BJ (cell line): Measurements from ENCODE around the gene HSPA9. TPM values are rescaled to one million over a fixed set of nuclear protein-coding genes. Genes with fewer than 3 reads are reported as not detected.

ENCODE experiments used
- CTCF ChIA-PET: fragments of 350-600 bp; formaldehyde crosslinking; extraction: SDS; loops from one replicate; lab custom pipeline; 2021; ENCODE audit warnings: antibody characterized with exemption, inconsistent platforms; lab: Yijun Ruan, JAX
- POLR2A ChIA-PET: fragments of 300-600 bp; sonication (Branson Sonifier 250); formaldehyde crosslinking; extraction: SDS; loops from one replicate; lab custom pipeline; 2021; ENCODE audit warnings: antibody characterized with exemption; lab: Charles Lee
- DNase-seq: peaks from one replicate; pipeline ENCODE4 v3.0.0-alpha.2; 2011; ENCODE audit warnings: low read depth
- H3K27me3 ChIP-seq: 2 replicates; pipeline ENCODE4 v1.6.0; 2011; ENCODE audit warnings: low read length; ENCODE audit not compliant: control insufficient read depth, insufficient read depth
- H3K36me3 ChIP-seq: 2 replicates; pipeline ENCODE4 v1.5.1; 2011; ENCODE audit warnings: low read length; ENCODE audit not compliant: control insufficient read depth, insufficient read depth
- H3K4me3 ChIP-seq: 2 replicates; pipeline ENCODE4 v1.5.1; 2011; ENCODE audit warnings: low read depth, mild to moderate bottlenecking, control low read depth, low read length
- CTCF ChIP-seq: IDR thresholded peaks from 2 replicates; pipeline ENCODE4 v1.5.1; 2011; ENCODE audit warnings: low read depth, mild to moderate bottlenecking, control low read depth, inconsistent platforms, low read length, moderate library complexity; ENCODE audit not compliant: insufficient read depth
- polyA plus RNA-seq: library from polyadenylated mRNA; depleted of rRNA; stranded (reverse); fragments of >200 nt; gene quantifications from 2 replicates; pipeline ENCODE4 v1.2.3, GENCODE V29; 2011

The HSPA9 gene
- polyA plus RNA-seq, 1 experiment: 245 TPM

GRCh38 chr5:138545919-138546562 lies 29.2 kb downstream of the HSPA9 start:
- ChIA-PET CTCF (interaction anchor here (0.6 to 4.5 kb wide), 4 partner anchors 9 to 96 kb away, joined by 3 to 35 read pairs (median 15); partner anchors contain the start of gene EGR1), POLR2A (no interaction called here)
- H3K36me3 ChIP-seq: no peaks in the 10 kb centered on the region; the same call in 1 of the 2 replicates
- no peak for DNase-seq
- H3K27me3 ChIP-seq: no peaks in the 10 kb centered on the region
- no peak for TF ChIP-seq CTCF
- H3K4me3 ChIP-seq: no peak overlapping the region

GRCh38 chr5:138544181-138545134 lies 30.7 kb downstream of the HSPA9 start:
- POLR2A ChIA-PET: no interaction called here
- CTCF ChIA-PET: interaction anchor here (1.2 to 2.2 kb wide), 8 partner anchors 10 to 95 kb away, joined by 3 to 12 read pairs (median 6); no protein-coding TSS in a partner anchor
- Histone ChIP-seq H3K4me3 (peak overlapping the region; percentile 68), H3K36me3 (no peaks in the 10 kb centered on the region; the same call in 1 of the 2 replicates), H3K27me3 (no peaks in the 10 kb centered on the region)
- TF ChIP-seq CTCF: no peak
- no peak for DNase-seq

- DNase-seq: no peak
- peak overlapping the region; percentile 68 for H3K4me3 ChIP-seq
- no peaks in the 10 kb centered on the region for H3K27me3 ChIP-seq
- H3K36me3 ChIP-seq: no peaks in the 10 kb centered on the region; the same call in 1 of the 2 replicates
- POLR2A ChIA-PET: interaction anchor here (0.9 to 1.4 kb wide), 3 partner anchors 32 to 78 kb away, joined by 3 to 6 read pairs (median 3); partner anchors contain the start of genes EGR1 and HSPA9
- no peak for TF ChIP-seq CTCF
- CTCF ChIA-PET: interaction anchor here (1.2 to 2.2 kb wide), 8 partner anchors 9 to 94 kb away, joined by 3 to 12 read pairs (median 6); no protein-coding TSS in a partner anchor
These were observed 31.5 kb downstream of the HSPA9 start for GRCh38 chr5:138543730-138544104.

- TF ChIP-seq CTCF: no peak
- no peaks in the 10 kb centered on the region for H3K27me3 ChIP-seq
- peak within 1 kb of the TSS; percentile 87 for H3K4me3 ChIP-seq
- POLR2A ChIA-PET: interaction anchor here (0.6 to 1.4 kb wide), 5 partner anchors 10 to 410 kb away, joined by 3 to 6 read pairs (median 3); partner anchors contain the start of genes EGR1 and HSPA9
- peak; percentile 98 for DNase-seq
- no peaks in the 10 kb centered on the region; the same call in 1 of the 2 replicates for H3K36me3 ChIP-seq
- CTCF ChIA-PET: interaction anchor here (0.8 to 2.2 kb wide), 8 partner anchors 9 to 94 kb away, joined by 3 to 12 read pairs (median 6); no protein-coding TSS in a partner anchor
These were observed 32.1 kb downstream of the HSPA9 start, which contains the start of gene ETF1 for GRCh38 chr5:138542956-138543729. Gene ETF1 (minus strand): TSS chr5:138543236. CDS start chr5:138542918, 318 bp downstream.
